Mesothelial cell of epicardium (in vitro differentiated cells): ENCODE data around the gene PRCP. TPM values are rescaled to one million over a fixed set of nuclear protein-coding genes. Genes with fewer than 3 reads are reported as not detected.
"Not testable (repeated sequence)": the region's sequence is repeated elsewhere in the genome, so short reads cannot be mapped to it uniquely, and the experiment has no call there.

Experiments used
- DNase-seq, 2 experiments: peaks; one replicate each; pipeline ENCODE4 v3.0.0; 2021; ENCODE audit warnings: low spot score in 2 of 2; ENCODE audit not compliant: unreplicated experiment in 2 of 2
- H3K27ac Mint-ChIP-seq: 2 replicates; pipeline ENCODE4 v1.8.0; 2021; ENCODE audit warnings: mixed read lengths
- H3K27me3 Mint-ChIP-seq: 2 replicates; pipeline ENCODE4 v1.8.0; 2021; ENCODE audit warnings: low read depth, mixed read lengths
- H3K36me3 Mint-ChIP-seq: 2 replicates; pipeline ENCODE4 v1.8.0; 2021; ENCODE audit warnings: mixed read lengths
- H3K4me1 Mint-ChIP-seq: 2 replicates; pipeline ENCODE4 v1.8.0; 2021; ENCODE audit warnings: mixed read lengths
- H3K4me3 Mint-ChIP-seq: 2 replicates; pipeline ENCODE4 v1.8.0; 2021; ENCODE audit warnings: mild to moderate bottlenecking, moderate library complexity, mixed read lengths
- H3K9me3 Mint-ChIP-seq: 2 replicates; pipeline ENCODE4 v1.8.0; 2021; ENCODE audit warnings: mixed read lengths
- total RNA-seq: library from RNA; stranded (reverse); gene quantifications from 3 replicates; pipeline ENCODE4 v1.2.1, GENCODE V29; 2021
- TF ChIP-seq, protein P1 (sequence below): fragments of 200-600 bp; sonication (generic); IDR thresholded peaks from one replicate; pipeline ENCODE4 v1.5.0; 2021; ENCODE audit warnings: antibody characterized with exemption; ENCODE audit not compliant: unreplicated experiment

The PRCP gene
- total RNA-seq, 1 donor from 2014 or later: 66.6 TPM

GRCh38 chr11:82930734-82931133, 30.5 kb upstream of the PRCP start:
- H3K4me1 Mint-ChIP-seq: peaks cover 19% of the 10 kb centered on the region
- TF ChIP-seq, protein P1, sequence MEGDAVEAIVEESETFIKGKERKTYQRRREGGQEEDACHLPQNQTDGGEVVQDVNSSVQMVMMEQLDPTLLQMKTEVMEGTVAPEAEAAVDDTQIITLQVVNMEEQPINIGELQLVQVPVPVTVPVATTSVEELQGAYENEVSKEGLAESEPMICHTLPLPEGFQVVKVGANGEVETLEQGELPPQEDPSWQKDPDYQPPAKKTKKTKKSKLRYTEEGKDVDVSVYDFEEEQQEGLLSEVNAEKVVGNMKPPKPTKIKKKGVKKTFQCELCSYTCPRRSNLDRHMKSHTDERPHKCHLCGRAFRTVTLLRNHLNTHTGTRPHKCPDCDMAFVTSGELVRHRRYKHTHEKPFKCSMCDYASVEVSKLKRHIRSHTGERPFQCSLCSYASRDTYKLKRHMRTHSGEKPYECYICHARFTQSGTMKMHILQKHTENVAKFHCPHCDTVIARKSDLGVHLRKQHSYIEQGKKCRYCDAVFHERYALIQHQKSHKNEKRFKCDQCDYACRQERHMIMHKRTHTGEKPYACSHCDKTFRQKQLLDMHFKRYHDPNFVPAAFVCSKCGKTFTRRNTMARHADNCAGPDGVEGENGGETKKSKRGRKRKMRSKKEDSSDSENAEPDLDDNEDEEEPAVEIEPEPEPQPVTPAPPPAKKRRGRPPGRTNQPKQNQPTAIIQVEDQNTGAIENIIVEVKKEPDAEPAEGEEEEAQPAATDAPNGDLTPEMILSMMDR: no peak
- no peak for DNase-seq
- no peak overlapping the region for H3K4me3 Mint-ChIP-seq
- no peak overlapping the region for H3K27ac Mint-ChIP-seq
- H3K27me3 Mint-ChIP-seq: no peaks in the 10 kb centered on the region
- no peaks in the 10 kb centered on the region for H3K9me3 Mint-ChIP-seq
- no peaks in the 10 kb centered on the region for H3K36me3 Mint-ChIP-seq

DNA sequence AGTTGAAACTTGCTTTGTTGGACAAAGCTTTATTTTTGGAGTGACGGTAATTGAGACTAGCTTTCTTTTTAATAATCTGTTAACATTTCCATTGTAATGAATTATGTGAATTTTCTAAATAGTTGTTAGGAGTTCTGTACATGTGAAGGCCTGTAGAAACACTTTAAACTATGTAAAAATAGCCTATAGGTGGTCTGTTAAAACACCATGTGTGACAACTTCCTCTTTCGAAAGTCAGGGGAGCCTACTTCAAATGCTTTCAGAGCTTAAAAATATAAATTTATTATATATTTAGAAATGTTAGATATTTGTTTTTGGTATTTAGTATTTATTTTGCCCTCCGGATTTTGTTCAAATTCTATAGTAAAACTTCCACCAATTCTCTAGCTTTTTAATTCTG, 30.0 kb upstream of the PRCP start:
- Mint-ChIP-seq H3K27ac (peak overlapping the region; percentile 57), H3K9me3 (no peaks in the 10 kb centered on the region)

GRCh38 chr11:82929121-82929520, 28.9 kb upstream of the PRCP start:
- Mint-ChIP-seq H3K9me3 (no peaks in the 10 kb centered on the region), H3K27ac (no peak overlapping the region), H3K4me3 (no peak overlapping the region), H3K36me3 (no peaks in the 10 kb centered on the region), H3K27me3 (no peaks in the 10 kb centered on the region), H3K4me1 (peaks cover 17% of the 10 kb centered on the region)
- DNase-seq: no peak
- TF ChIP-seq, protein P1: no peak

More for the DNA sequence above, 30.0 kb upstream of the PRCP start:
- Mint-ChIP-seq H3K27me3 (no peaks in the 10 kb centered on the region), H3K36me3 (no peaks in the 10 kb centered on the region), H3K4me3 (no peak overlapping the region), H3K4me1 (peaks cover 19% of the 10 kb centered on the region)
- TF ChIP-seq, protein P1: no peak
- no peak for DNase-seq

DNA sequence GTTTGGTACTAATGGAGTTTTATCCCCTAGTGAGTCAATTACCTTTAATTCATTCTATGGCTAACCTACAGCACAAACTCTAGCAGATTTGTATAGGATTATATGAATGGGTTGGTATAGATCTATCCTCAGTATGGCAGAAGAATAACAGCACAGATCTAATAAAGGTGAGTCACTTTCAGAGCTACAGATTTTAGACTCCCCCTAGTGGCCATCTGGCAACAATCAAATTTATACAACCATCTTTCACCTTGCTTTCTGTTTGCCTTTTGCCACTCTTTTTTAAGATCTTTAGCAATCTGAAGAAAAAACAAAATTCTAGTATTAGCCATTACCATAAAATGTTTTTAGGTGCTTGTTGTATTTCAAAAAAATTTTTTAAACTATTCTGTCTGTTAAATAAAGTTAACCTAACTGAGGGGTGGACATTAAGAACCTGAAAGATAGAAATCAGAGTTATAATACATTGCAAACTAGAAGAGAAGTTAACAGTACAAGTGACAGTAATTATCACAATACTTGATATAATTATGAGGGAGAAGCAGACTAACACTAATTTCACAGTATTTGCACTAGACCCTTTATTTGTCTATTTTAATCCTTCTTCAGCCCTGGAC, 27.1 kb upstream of the PRCP start:
- Mint-ChIP-seq H3K36me3 (no peaks in the 10 kb centered on the region), H3K4me1 (peaks cover 17% of the 10 kb centered on the region), H3K9me3 (no peaks in the 10 kb centered on the region), H3K27ac (no peak overlapping the region), H3K4me3 (no peak overlapping the region), H3K27me3 (no peaks in the 10 kb centered on the region)
- TF ChIP-seq, protein P1: peak; percentile 95
- no peak for DNase-seq

DNA sequence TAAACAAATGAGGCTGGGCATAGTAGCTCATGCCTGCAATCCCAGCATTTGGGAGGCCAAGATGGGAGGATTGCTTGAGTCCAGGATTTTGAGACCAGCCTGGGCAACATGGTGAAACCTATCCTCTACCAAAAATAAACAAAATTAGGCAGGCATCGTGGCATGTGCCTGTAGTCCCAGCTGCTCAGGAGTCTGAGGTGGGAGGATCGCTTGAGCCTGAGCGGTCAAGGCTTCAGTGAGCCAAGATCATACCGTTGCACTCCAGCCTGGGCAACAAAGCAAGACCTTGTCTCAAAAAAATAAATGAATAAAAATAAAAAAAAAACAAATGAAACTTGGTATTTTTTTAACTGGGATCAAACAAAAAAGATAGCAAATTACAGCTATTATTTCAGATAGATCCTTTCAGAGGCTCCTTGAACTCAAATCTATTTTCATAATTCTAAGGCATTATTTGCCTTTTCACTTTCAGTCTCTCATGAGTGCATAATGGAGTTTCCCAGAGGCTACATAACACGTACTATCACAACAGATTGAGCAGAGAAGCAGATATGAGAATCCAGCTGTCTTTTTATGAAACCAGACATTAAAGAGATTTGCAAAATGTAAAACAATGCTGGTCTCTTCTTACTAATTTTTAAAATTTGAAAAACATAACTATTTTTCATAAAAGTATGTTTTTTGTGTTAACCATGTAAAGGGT, 24.4 kb upstream of the PRCP start:
- H3K36me3 Mint-ChIP-seq: peaks cover 13% of the 10 kb centered on the region
- TF ChIP-seq, protein P1: no peak
- no peak overlapping the region for H3K4me3 Mint-ChIP-seq
- H3K27me3 Mint-ChIP-seq: no peaks in the 10 kb centered on the region
- DNase-seq: no peak
- peaks cover 12% of the 10 kb centered on the region for H3K4me1 Mint-ChIP-seq
- H3K27ac Mint-ChIP-seq: no peak overlapping the region
- H3K9me3 Mint-ChIP-seq: peaks cover 7% of the 10 kb centered on the region

GRCh38 chr11:82922396-82923173, 22.4 kb upstream of the PRCP start:
- Mint-ChIP-seq H3K27ac (peak overlapping the region; percentile 70), H3K36me3 (peaks cover 31% of the 10 kb centered on the region), H3K9me3 (peaks cover 22% of the 10 kb centered on the region), H3K4me1 (peaks cover 10% of the 10 kb centered on the region)
- DNase-seq, H3K27me3 Mint-ChIP-seq, H3K4me3 Mint-ChIP-seq: not testable (repeated sequence)

DNA sequence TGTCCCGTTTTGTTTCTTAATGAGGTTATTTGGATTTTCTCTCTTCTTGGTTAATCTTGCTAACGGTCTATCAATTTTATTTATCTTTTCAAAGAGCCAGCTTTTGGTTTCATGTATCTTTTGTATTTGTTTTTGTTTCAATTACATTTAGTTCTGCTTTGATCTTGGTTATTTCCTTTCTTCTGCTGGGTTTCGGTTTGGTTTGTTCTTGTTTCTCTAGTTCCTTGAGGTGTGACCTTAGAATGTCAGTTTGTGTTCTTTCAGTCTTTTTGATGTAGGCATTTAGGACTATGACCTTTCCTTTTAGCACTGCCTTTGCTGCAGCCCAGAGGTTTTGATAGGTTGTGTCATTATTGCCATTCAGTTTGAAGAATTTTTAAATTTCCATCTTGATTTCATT, 20.0 kb upstream of the PRCP start:
- not testable (repeated sequence) for H3K27ac Mint-ChIP-seq, H3K4me3 Mint-ChIP-seq, DNase-seq, H3K27me3 Mint-ChIP-seq
- Mint-ChIP-seq H3K36me3 (peaks cover 33% of the 10 kb centered on the region), H3K4me1 (peaks cover 10% of the 10 kb centered on the region), H3K9me3 (peaks cover 25% of the 10 kb centered on the region)

DNA sequence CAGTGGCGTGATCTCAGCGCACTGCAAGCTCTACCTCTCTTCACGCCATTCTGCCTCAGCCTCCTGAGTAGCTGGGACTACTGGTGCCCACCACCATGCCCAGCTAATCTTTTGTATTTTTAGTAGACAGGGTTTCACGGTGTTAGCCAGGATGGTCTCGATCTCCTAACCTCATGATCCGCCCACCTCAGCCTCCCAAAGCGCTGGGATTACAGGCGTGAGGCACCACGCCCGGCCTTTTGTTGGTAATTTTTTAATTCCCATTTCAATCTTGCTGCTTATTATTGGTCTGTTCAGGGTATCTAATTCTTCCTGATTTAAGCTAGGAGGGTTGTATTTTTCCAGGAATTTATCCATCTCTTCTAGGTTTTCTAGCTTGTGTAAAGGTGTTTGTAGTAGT, 19.6 kb upstream of the PRCP start:
- Mint-ChIP-seq H3K36me3 (peaks cover 33% of the 10 kb centered on the region), H3K4me1 (peaks cover 10% of the 10 kb centered on the region)
- H3K4me3 Mint-ChIP-seq: not testable (repeated sequence)

More for the DNA sequence above, 19.6 kb upstream of the PRCP start:
- not testable (repeated sequence) for H3K27me3 Mint-ChIP-seq, H3K27ac Mint-ChIP-seq, DNase-seq
- peaks cover 25% of the 10 kb centered on the region for H3K9me3 Mint-ChIP-seq
